ENCODE measurements around the gene AP1G1.

DNA sequence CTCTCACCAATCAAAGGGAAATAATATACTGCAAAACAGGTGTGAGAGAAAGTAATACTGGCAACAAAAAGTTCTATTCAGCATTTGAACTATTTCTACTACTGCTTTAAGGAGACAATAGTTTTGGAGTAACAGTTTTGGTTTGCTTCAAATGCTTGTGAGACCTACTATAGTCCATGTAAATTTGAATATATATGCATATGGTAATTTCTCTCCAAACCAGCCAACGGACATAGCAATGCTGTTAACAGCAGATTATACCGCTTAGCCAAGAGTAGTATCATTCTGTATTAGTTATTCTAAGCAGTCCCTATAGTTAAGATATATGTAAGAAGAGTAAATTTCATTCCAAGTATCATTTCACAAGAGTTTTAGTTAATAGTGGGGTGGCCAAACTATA is 102.6 kb downstream of the AP1G1 start:
- no peak for TF ChIP-seq POLR2AphosphoS5 (IDR thresholded peaks at IDR 0.05; ENCODE audit: low read depth, low read length)
- TF ChIP-seq CTCF (IDR thresholded peaks at IDR 0.05), result no peak
- TF ChIP-seq, protein P1, sequence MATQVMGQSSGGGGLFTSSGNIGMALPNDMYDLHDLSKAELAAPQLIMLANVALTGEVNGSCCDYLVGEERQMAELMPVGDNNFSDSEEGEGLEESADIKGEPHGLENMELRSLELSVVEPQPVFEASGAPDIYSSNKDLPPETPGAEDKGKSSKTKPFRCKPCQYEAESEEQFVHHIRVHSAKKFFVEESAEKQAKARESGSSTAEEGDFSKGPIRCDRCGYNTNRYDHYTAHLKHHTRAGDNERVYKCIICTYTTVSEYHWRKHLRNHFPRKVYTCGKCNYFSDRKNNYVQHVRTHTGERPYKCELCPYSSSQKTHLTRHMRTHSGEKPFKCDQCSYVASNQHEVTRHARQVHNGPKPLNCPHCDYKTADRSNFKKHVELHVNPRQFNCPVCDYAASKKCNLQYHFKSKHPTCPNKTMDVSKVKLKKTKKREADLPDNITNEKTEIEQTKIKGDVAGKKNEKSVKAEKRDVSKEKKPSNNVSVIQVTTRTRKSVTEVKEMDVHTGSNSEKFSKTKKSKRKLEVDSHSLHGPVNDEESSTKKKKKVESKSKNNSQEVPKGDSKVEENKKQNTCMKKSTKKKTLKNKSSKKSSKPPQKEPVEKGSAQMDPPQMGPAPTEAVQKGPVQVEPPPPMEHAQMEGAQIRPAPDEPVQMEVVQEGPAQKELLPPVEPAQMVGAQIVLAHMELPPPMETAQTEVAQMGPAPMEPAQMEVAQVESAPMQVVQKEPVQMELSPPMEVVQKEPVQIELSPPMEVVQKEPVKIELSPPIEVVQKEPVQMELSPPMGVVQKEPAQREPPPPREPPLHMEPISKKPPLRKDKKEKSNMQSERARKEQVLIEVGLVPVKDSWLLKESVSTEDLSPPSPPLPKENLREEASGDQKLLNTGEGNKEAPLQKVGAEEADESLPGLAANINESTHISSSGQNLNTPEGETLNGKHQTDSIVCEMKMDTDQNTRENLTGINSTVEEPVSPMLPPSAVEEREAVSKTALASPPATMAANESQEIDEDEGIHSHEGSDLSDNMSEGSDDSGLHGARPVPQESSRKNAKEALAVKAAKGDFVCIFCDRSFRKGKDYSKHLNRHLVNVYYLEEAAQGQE (IDR thresholded peaks at IDR 0.05; ENCODE audit: insufficient read depth in 1 of 2, low read depth in 2 of 2, low read length in 1 of 2), result no peak
